Frontal cortex (tissue), 4 donors: Measurements from ENCODE around the gene KNCN. TPM values are rescaled to one million over a fixed set of nuclear protein-coding genes. Genes with fewer than 3 reads are reported as not detected.
A peak's percentile ranks its signal among the peaks of the same experiment; 100 is the strongest.

Experiments used
- DNase-seq, 2 donors: peaks; one replicate each; pipeline ENCODE4 v3.0.0; 2012; ENCODE audit warnings: low spot score in 2 of 2
- FAIRE-seq: peaks from 2 replicates; lab custom pipeline; 2012; peaks lifted over from hg19 to GRCh38; lab: Jason Lieb, UNC
- total RNA-seq: library from RNA; depleted of rRNA; stranded (reverse); fragments of >200 nt; gene quantifications from one replicate; pipeline ENCODE4 v1.2.3, GENCODE V29; 2014
- donor health status: control.
- donor health status: control.
- donor health status: control.

KNCN gene
- total RNA-seq, 1 donor from 2014 or later: under 0.01 TPM

DNA sequence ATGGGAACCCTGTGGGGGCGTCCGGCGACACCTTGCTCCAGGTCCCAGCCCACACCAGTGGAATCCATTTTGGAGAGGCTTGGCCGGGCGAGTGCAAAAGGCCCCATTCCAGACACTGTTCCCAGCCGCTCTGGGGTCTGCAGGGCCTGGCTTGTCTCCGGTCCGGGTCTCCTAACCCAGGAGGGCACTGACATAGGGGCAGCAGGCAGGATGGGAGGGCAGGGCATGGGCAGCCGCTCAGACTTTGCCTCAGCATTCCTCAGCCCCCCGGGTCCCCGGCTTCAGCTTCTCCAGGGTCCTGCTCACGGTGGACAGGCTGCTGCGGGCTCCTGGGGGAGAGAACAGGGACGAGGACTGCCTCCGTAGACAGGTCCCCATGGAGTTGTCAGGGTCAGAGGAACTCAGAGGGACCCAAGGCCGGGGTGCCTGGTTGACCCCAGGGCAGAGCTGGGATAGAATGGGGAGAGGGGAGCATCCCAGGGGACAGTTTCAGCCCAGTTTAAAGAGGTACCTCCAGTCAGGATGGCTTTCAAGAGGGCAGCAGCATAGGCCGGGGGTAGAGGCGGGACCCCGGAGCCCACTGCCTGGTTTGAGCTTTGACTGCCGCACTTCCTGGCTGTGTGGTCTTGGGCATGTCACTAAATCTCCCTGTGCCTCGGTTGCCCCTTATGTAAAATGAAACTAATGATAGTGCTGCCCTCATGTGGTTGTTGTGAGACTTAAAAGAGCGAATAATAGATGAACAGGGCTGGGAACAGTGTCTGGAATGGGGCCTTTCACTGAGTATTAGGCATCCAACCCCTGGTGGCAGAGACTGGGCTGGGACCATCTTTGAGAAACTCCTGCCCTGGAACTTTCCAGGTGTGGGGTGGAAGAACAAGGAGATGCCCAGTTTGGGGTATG is 3.7 kb downstream of the KNCN start:
- DNase-seq: peak in 1 of 2 donors; percentile 56
- FAIRE-seq: no peak

DNA sequence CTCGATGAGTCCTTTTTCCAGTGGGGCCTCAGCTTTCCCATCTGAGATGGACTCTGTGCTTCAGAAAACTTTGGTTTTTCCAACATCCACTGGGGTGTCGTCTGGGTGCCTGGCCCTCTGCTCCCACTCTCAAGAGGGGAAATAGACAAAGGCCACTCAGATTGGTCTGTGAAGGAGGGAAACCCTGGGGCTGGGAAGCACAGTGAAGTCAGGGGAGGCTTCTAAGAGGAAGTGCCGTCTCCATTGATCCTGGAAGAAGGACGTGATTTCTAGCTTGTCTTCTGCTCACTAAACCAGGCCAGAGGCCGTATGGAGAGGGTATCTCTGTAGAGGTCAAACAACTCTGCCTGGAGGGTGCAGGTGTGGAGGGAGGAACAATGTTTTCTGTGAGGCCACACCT is 5.2 kb downstream of the KNCN start:
- no peak for DNase-seq

DNA sequence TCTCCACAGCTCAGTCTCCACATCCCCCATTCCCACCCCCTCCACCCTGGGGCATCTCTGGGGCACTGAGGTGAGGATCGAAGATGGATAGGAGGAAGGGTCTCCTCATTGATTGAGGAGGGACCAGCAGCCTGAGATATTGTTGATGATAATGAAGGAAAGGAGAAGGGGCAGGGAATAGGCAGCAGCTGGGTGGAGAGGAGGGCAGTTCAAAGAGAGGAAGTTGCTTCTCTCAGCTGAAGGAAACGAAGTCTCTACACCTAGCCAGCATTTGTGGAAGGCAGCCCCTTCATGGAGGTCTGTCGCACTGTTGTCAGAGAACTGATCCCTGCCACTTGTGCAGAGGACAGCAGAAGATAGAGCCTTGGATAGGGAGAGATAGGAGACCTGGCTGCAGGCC is 5.7 kb downstream of the KNCN start:
- DNase-seq: no peak
- no peak for FAIRE-seq

More for the DNA sequence above, 5.2 kb downstream of the KNCN start:
- no peak for FAIRE-seq

DNA sequence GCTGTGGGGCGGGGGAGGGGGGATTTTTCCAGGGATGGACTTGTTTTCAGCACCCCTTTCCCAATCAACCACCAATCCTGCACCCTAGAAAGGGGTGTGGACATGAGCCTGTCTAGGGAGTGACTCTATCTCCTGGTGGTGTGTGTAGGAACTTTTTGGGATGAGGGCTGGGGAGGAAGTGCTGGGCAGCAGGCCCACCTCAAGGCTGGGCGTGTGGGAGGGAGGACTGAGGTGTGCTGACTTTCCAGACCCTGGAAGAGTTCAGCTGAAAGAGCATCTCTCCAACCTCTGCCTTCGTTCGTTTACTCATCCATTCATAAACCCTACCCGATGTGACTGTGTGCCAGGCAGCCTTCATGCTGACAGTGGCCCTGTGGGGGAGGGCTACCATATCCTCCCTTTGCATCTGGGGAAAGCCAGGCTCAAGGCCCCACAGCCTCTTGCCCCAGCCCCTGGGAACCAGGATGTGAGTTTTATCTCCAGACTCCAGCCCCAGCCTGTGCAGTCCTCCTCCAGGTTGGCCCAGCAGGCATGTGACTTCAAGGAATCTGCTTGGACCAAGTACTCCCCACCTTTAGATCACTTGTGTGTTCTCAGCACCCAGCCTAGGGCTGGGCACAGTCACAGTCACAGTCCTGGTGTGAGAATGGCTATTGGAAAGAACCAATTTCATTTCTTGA is 6.7 kb downstream of the KNCN start:
- no peak for DNase-seq
- FAIRE-seq: no peak

DNA sequence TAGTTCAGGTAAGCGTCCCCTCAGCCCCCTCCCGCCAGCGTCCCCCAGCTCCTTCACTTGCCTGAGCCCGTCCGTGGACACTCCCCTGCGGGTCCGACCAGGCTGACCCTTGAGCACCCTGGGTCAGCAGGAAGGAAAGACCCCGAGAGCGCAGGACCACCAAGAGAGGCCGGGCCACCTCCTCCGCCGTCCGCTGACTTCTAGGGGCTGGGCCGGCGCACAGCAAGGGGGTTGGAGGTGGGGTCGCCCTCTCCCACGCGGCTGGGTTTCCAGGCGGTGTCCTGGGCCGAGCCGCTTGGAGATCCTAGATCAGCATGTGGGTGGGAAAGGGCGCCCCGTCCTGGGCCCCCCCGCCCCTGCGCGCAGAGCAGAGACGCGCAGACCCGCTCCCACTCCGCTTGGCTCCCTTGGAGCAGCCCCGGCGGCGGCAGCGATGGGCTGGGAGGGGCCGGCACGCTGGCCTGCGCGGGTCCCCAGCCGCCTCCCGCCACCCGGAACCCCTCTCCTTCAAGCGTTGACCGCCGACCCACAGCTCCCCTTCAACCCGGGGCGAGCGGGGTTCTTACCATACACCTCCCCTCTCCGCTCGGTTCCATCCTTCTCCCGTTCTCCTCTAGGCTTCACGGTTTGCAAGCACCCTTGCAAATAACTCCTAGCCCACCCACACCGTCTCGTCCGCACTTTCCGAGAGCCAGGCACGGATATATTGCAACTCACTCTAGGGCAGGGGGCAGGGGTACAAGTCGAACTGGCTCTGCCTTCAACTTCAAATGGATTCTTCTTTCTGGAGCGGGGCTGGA is 7.5 kb downstream of the KNCN start:
- DNase-seq (no peak), FAIRE-seq (no peak)

DNA sequence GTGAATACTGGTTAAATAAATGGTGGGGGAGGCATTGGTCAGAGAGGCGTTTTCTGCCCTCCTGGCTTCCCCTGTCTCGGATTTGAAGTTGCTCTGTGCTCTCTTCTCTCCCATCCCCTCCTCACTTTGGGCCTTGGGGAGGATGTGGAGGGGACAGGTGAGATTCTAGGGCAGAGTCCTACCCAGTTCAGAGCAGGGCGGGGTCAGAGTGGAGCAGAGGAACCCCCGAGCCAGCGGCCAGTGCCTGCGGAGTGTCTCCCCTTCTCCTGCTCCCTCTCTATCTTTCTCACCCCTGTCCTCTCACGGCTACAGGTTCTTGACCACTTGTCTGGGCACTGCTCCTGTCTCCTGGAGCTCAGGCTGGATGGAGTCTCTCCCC is 8.1 kb downstream of the KNCN start:
- no peak for DNase-seq
- no peak for FAIRE-seq

DNA sequence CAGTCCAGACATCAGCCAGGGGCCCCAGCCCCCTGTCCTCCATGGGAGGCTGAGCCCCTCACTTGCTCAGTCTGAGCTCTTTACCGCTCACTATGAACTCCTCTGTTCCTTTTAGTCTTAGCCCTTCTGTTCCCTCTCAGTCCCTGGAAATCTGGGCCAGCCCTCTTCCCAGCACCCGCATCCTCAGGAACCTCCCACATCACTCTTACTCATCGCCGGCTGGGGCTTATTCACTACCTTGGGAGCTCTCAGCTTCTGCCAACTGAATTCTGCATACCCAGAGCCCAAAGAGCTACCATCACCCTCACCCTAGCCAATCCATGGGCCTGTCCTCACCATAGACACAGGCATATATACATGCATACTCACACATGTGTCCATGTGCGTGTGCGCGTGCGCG is 11.5 kb downstream of the KNCN start:
- FAIRE-seq (no peak), DNase-seq (no peak)

DNA sequence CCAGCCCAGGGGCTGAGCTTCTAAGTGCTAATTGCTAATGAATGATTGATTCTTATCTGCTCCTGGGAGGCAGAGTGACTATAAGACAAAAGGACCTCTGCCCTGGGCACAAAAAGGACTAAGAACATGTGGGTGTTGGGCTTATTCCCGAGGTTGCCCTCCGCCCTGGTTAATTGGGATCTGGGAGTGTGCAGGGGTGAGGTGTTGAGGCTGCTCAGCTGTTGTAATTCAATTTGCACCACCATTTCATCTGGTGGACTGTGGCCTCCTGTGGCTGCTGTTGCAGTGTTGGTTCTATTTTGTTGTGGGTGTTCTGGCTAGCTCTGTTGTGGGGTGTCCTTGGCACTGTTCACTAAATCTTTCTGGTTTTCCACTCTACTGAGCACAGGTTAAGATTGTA is 13.3 kb downstream of the KNCN start:
- DNase-seq: no peak

DNA sequence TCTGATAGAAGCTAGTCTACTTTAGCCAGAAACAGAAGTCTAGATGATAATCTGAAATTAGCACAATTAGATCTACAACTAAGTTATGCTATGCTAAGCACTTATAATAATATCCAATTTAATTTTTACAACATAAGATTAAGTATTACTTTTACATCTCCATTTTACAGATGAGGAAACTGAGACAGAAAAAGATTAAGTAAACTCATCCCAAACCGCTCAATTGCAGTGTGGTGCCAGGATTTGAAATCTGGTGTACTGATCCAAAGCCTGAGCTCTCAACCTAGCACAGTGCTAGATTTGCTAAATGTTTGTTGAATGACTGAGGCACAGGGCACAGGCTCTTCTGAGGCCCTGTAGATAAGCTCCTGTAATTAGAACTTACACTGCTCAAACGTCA is 13.8 kb downstream of the KNCN start:
- no peak for FAIRE-seq
- DNase-seq: no peak

More for the DNA sequence above, 13.3 kb downstream of the KNCN start:
- no peak for FAIRE-seq

DNA sequence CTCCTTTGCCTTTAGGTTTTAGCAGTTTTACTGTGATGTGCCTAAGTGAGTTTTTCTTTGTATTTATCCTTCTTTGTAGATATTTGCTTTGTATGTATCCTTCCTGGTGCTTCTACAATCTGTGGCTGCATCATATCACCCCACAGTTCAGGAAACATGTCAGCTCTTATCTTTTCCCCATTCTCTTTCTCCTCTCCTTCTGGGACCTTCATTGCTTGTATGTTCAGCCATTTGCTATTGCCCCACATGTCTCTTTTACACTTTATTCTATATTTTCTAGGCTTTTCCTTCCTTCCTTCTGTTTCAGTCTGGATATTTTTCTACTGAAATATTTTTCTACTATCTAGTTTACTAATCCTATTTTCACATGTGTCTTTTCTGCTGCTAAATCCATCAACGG is 14.9 kb downstream of the KNCN start:
- FAIRE-seq (no peak), DNase-seq (no peak)

DNA sequence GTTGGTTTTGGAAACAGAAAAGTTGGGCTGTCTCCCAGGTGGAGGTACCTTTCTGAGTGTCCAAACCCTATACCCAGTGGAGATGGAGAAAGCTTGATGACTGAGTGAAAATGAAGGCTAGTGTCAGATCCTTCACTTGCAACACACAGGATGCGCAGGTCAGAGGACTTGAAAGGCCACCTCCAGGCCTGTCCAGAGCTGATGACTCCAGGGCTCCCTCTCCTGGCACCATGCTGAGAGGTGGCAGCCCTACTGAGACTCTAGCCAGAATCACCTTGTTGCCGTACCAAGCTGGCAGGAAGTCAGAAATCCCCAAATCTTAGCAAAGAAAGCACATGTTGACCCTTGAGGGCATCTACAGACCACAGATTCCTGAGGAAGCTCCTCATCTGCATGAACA is 16.4 kb downstream of the KNCN start:
- DNase-seq: no peak

DNA sequence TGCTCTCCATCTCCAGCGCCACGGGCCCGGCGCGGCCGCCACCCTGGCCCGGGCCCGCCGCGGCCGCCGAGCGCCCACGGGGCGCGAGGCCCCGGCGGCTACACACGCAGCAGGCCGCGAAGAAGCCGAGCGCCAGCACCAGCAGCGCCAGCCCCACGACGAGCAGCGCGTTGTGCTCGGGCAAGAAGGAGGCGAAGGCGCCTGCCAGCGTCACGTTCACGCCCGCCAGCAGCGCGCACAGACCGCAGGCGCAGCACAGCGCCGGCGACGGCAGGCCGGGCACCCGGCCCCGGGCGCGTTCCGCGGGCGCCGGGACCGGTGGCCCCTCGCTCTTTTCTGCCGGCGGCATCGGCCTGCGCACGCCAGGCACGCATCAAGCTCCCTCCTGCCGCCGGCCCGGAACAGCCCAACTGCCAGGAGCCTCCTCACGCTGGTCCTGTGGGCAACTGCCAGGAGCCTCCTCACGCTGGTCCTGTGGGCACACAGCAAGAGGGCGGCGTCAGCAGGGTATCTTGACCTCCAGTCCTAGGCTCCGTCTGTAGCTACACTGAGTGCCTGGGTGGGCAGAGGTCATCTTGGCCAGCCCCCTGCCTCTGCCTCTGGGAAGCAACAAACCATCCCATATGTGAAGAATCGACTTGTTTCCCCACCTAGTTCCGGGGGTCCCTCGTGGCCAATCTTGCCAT is 18.1 kb downstream of the KNCN start:
- DNase-seq: peak; percentile 67 to 72
- FAIRE-seq: no peak

More for the DNA sequence above, 16.4 kb downstream of the KNCN start:
- FAIRE-seq: no peak

DNA sequence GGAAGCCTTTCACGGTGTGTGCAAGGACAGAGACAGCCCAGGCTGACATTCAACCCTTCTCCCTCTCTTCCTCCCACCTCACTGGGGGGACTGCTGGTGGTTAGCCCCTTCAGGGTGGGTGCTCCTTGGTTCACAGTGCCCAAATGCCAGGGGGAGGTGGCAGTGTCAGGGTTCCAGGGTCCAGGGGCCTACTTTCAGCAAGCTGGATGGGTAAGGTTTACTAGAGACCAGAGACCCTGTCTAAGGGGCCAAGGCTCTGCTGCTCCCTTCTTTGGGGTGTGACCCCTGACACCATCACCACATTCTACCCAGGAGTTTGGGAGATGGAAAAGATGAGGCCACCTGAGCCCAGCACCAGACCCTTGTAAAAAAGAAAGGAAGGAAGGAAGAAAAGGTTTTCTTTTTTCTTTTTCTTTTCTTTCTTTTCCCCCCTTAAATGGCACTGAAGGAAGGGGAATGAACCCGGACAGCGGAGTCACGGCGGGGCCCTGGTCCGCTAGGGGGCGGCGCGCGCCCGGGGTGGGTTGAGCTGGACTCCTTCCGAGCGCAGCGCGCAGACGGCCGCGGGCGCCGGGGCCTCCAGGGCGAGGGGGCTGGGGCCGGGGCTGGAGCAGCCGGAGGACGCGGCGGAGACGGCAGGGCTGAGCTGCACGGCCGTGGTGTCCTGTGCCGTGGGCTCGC is 18.8 kb downstream of the KNCN start:
- FAIRE-seq (no peak), DNase-seq (peak; percentile 82 to 85)

DNA sequence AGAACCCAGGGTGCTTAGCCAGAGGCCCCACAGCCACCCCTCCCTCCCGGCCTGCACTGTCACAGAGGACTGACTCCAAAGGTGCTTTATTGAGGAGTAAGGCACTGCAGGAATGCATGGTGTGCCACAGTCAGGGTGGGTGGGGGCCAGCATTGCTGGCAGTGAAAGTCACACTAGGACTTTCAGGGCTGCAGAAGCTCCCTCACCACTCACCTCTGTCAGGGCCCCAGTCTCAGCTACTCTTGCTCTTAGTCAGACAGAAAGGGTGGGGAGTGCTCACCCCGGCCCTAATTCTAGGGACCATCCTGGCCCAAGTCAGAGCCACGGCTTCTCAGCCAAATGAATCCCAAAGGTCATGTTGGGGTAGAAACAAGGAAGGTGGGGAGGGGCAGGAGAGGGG is 19.4 kb downstream of the KNCN start:
- no peak for FAIRE-seq
- DNase-seq: no peak

DNA sequence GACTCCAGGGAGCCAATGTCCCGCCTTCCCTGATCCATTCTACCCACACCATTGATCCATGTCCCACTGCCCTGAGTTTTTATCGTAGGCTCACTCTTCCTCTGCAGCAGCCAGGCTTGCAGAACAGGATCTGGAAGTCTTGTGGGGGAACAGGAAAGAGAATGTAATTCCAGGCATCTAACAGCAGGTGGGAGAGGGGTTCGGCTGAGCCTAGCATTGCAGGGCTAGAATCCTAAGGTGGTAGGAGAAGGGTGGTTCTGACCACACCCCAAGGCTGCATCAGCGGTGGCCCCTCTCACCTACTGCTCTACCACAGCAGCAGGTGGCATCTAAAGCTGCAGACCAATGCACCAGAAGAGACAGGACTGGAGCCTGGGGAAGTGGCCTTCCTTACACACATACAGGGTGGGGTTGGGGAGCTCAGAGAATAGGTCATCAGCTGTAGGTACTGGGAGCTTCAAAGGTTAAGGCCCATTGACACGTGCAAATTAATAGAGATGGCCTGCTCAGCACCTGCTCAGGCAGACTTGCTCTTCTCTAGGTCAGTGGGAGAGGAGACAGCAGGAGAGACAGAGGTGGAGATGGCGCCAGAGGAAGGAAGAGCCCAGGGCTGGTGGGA is 20.5 kb downstream of the KNCN start:
- DNase-seq: no peak
- FAIRE-seq: no peak

DNA sequence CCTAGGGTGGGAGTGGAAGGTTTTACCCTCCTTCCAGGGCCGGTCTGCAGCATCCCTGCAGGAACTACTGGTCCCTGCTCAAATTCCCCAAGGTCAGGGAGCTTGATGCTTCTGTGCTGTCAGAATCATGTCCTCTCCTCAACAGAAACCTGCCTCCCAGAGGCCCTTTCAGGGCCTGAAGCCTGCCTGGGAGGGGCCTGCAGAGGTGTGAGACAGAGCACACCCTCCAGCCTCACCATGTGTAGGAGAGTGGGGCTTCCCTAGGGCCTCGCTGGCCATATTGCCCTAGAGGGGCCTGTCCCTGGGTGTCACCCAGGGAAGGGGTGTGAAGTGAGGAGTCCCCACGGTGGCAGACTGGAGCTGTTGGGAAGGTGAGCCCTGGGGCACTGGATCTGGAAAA is 21.1 kb downstream of the KNCN start:
- no peak for FAIRE-seq
- no peak for DNase-seq

DNA sequence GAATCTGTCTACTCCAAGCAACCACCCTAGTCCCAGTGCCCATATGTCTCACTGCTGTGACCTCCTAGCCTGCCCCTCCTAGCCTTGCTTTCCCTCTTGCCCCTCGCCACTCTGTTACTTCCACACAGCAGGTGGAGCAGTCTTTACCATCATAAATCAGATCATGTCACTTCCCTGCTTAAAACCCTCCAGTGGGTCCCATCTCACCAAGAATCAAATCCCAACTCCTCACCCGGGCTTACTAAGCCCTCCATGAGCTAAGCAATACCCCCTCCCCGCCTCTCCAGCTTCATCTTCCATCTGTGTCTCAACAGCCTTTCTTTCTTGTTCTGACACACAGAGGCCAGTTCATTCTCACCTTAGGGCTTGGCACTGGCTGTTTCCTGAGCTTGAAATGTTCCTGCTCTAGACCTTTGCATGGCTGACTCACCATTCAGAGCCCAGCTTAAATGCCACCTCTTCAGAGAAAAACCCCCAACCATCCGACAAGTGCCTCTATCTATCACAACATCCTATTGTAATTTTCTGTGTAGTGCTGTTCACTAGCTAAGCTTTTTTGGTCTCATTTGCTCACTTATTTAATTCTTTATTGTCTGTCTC is 22.3 kb downstream of the KNCN start:
- DNase-seq: no peak
- FAIRE-seq: no peak

DNA sequence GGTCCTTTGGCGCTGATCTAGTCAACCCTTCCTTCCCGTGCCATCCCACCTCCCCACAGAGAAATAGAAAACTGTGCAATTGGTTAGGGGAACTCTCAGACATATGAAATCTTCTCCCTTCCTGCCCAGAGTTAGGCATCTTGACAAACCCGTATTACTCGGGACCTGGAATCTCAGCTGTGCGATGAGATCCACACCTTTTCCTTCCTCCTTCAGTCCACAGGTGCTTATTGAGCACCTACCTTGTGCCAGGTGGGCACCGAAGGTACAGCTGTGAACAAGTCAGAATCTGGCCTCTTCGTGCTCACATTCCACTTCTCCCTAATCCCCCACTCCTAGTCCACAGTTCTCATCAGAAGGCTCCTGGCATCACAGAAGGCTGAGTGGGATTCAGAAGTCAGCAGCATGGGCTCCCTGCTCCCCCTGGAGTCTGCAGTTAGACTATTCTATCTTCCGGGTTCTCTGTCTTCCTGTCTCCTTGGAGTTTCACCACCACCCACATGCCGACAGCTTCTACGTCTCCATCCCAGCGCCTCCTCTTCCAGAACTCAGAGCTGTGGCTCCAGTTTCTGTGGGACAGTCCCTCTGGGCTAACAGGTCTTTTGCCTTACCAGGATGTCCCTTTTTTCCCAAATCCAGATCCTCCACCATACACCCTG is 23.0 kb downstream of the KNCN start:
- no peak for FAIRE-seq
- DNase-seq: peak in 1 of 2 donors; percentile 57
